ENCODE measurements around the gene OR2C1.

The OR2C1 gene

DNA sequence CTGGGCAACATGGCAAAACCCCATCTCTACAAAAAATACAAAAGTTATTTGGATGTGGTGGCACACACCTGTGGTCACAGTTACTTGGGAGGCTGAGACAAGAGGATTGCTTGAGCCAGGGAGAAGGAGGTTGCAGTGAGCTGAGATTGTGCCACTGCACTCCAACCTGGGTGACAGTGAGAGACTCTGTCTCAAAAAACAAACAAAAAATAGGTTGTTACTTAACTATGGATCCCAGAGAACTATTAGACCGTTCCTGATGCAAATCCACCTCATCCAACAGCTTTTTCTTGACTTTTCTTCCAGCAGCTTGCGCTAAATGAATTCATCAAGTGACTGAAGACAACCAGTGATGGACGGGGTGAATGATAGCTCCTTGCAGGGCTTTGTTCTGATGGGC, at the start of gene OR2C1:
Gene OR2C1, plus strand, starts transcription at position 301 of the 400 bp plus-strand sequence. Its CDS starts 52 bp downstream, at position 353.
- no peak for DNase-seq

- no peak for DNase-seq
These were observed 49.6 kb upstream of the OR2C1 start for GRCh38 chr16:3306078-3306477.

DNA sequence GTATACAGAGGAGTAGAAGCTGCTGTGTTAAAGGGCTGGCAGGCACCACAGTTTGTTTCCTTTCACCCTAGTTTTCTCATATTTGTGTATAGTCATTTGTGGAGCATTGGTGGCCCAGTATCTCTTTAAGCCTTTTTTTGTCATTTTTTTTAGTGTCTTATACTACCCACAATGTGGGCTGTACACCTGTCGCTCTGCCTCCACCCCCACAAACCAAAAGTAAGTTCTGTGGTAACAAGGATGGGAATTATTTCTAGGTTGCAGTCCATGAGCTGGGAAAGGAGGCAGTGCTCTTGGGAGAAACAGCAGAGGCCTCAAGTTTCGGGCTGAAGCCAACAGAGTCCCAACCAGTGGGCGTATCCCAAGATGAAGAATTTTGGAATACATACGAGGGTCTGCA, 44.2 kb upstream of the OR2C1 start:
- DNase-seq = no peak

GRCh38 chr16:3317315-3317999, 38.2 kb upstream of the OR2C1 start:
- DNase-seq = no peak

GRCh38 chr16:3321816-3322215, 33.9 kb upstream of the OR2C1 start:
- no peak for DNase-seq

GRCh38 chr16:3327514-3327913, 28.2 kb upstream of the OR2C1 start:
- no peak for DNase-seq

DNA sequence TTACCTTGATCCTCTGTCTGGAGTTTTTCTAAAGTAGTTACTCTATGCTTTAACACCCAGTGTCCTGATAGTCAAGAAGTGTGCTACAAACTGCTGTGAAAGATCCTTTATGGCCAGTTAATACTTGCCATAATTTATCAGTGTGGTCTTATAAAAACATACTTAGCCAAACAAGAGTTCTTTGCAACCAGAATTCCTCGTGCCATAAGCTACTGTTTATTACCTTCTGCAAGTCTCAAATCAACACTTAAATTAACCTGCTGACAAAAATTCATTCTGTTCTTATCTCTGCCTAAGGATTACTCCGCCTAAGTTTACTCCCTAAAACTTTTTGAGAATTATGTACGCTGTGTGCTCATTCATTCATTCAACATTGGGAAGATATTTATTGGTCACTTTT, 27.6 kb upstream of the OR2C1 start:
- DNase-seq = no peak

DNA sequence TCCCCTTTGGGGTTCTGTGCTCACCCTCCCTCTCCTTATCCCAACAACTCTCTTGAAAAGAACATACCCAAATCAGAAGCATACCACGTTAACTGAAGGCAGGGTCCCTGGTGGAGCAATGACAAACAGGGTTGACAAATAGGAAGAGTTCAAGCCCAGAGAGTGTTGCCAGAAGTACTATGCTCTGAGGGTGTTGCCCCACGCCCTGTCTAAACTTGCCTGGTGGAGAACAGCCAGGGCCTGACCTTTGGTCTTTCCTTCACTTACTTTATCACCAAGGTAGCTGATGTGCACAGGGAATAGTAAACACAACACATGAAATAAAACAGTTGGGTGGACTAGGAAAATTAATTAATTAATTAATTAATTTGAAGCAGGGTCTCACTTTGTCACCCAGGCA, 27.0 kb upstream of the OR2C1 start:
- no peak for DNase-seq

DNA sequence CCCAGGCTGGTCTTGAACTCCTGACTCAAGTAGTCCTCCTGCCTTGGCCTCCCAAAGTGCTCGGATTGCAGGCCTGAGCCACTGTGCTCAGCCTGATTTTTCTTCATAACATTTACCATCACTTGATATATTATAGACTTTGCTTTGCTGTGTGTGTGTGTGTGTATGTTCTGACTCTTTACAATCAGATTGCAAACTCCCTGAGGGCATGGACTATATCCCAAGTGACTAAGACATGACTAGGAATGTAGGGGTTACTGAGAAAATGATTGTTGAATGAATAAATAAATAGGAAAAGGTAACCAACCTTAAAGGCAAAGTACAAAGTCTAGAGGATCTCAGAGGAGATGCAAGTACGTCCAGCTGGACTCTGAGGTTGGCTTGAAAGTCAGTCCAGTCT, 9.6 kb upstream of the OR2C1 start:
- no peak for DNase-seq

- DNase-seq = no peak
These were observed 8.1 kb upstream of the OR2C1 start for GRCh38 chr16:3347586-3347985.

- DNase-seq = no peak
These were observed 7.0 kb upstream of the OR2C1 start for GRCh38 chr16:3348547-3349167.

GRCh38 chr16:3349175-3349574, 6.5 kb upstream of the OR2C1 start:
- no peak for DNase-seq

- no peak for DNase-seq
These were observed 429 bp downstream of the OR2C1 start for GRCh38 chr16:3356118-3356517.

DNA sequence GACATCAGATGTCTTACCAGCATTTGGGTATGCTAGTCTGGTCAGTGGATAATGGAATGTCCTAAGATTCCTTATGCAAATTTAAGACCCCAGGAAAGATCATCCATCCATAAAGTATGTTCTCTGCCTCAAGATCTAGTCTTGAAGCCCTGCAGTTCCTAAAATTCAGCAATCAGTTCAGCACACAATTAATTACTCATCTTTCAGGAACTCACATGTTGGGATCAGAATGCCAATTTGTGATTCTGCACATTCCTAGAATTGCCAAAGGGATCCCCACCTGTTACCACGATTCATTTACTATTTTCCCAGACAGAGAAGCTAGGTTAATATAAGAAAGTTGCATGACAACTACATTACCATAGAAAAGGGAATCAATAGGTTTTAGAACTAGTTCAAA, 3.2 kb downstream of the OR2C1 start:
- no peak for DNase-seq

GRCh38 chr16:3362931-3363330, 7.2 kb downstream of the OR2C1 start:
- DNase-seq = no peak

- DNase-seq = no peak
These were observed 8.1 kb downstream of the OR2C1 start for GRCh38 chr16:3363793-3364192.

GRCh38 chr16:3364774-3365427, 9.2 kb downstream of the OR2C1 start:
- DNase-seq = peak; percentile 46 to 97 (median 87)

DNA sequence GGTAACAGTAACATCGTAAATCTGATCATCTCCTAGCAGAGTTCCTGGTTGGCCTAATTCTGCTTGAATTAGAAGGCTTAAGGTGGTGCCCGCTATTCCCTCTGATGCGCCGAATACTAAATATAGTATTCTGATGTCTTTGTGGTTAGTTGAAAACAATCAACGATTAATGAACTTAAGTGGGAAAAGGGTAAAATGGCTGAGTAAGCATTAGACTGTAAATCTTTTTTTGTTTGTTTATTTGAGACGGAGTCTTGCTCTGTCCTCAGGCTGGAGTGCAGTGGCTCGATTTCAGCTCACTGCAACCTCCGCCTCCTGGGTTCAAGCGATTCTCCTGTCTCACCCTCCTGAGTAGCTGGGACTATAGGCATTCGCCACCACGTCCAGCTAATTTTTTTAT, 13.4 kb downstream of the OR2C1 start:
- DNase-seq = no peak

- no peak for DNase-seq
These were observed 20.0 kb downstream of the OR2C1 start for GRCh38 chr16:3375680-3376079.

DNA sequence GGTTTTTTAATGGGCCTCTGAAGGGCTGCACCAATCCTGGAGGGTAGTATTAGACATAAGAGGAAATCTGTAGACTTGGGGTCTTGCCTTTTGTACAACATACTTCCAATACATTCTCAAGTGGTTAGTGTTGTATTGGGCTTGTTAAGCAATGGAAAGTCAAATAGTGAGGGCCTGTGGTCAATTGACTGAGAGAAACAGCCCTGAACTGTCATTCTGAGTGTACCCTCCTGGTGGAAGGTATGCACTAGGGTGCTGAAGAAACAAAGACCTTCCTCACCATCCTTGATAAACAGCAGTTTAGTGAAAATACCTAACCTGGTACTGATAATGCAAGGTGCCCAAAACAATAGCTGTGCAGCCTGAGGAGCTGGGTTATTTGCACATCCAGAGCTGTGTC, 22.2 kb downstream of the OR2C1 start:
- no peak for DNase-seq

GRCh38 chr16:3383045-3383448, 27.4 kb downstream of the OR2C1 start:
- no peak for DNase-seq

DNA sequence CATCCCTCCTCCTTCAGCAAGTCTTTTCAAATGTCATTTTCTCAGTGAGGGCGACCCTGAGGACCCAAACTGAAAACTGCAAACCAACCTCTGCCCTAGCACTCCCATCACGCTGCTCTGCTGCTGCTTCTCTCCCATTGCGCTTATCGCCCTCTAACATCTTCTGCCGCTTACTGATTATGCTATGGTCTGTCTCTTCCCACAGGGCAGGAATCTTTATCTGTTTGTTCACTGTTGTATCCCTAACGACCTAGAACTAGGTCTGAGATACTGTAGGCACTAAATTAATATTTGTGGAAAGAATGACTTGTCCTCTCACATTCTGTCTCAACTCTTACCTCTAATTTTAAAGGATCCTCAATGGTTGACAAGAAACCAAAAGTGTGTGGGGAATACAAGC, 32.6 kb downstream of the OR2C1 start:
- no peak for DNase-seq

All from amygdala (tissue), 56 donors.